ENCODE measurements around the gene JKAMP.

- TF ChIP-seq EGR1 (IDR thresholded peaks at IDR 0.05): no peak
- no peak for TF ChIP-seq USF1 (IDR thresholded peaks at IDR 0.05)
- TF ChIP-seq TEAD4 (IDR thresholded peaks at IDR 0.05): no peak
- no peak for TF ChIP-seq CREB1 (IDR thresholded peaks at IDR 0.05; ENCODE audit: low read depth)
- no peak for TF ChIP-seq MAX (IDR thresholded peaks at IDR 0.05)
- no peak for TF ChIP-seq EP300 (IDR thresholded peaks at IDR 0.05; ENCODE audit: borderline replicate concordance)
- TF ChIP-seq FOXM1 (IDR thresholded peaks at IDR 0.05; ENCODE audit: borderline replicate concordance, low read depth): no peak
- TF ChIP-seq YY1 (IDR thresholded peaks at IDR 0.05; ENCODE audit: low read depth): no peak
- no peak for TF ChIP-seq CEBPB (IDR thresholded peaks at IDR 0.05)
- TF ChIP-seq REST (IDR thresholded peaks at IDR 0.05; ENCODE audit: low read depth): no peak
- no peak for TF ChIP-seq RAD21 (IDR thresholded peaks at IDR 0.05; ENCODE audit: low read depth)
- no peak for TF ChIP-seq NFIC (IDR thresholded peaks at IDR 0.05)
- TF ChIP-seq ZBTB7A (IDR thresholded peaks at IDR 0.05; ENCODE audit: low read depth): no peak
Measured at GRCh38 chr14:59455411-59455810, 28.9 kb upstream of the JKAMP start.

Data from Ishikawa (cell line).